ENCODE measurements around the gene LMTK2. TPM values are rescaled to one million over a fixed set of nuclear protein-coding genes. Genes with fewer than 3 reads are reported as not detected.
A peak's percentile ranks its signal among the peaks of the same experiment; 100 is the strongest.

LMTK2 gene
- total RNA-seq, 2 experiments from 2014 or later, result 10.0 to 17.5 TPM

- POLR2A ChIA-PET, result no interaction called here
These were observed 134.5 kb downstream of the LMTK2 start for GRCh38 chr7:98240961-98241673.

GRCh38 chr7:98241674-98242241, 135.1 kb downstream of the LMTK2 start:
- no peak for DNase-seq (ENCODE audit: low spot score)
- Histone ChIP-seq H3K4me3 (ENCODE audit: low read depth, low read length, poor library complexity, severe bottlenecking) (no peak overlapping the region), H3K79me2 (ENCODE audit: insufficient read depth, low read depth, low read length) (no peaks in the 10 kb centered on the region), H3K4me1 (ENCODE audit: insufficient read depth, low read length, poor library complexity, severe bottlenecking) (no peaks in the 10 kb centered on the region), H3K4me2 (ENCODE audit: low read length) (no peak overlapping the region), H2AFZ (ENCODE audit: low read length) (no peak overlapping the region), H3K36me3 (ENCODE audit: insufficient read depth, low read length) (peaks cover 7% of the 10 kb centered on the region; the same call in 1 of the 2 replicates), H4K20me1 (ENCODE audit: insufficient read depth, low read length) (no peaks in the 10 kb centered on the region), H3K9me3 (ENCODE audit: low read length) (no peaks in the 10 kb centered on the region), H3K9me2 (ENCODE audit: insufficient read depth, low read length) (no peaks in the 10 kb centered on the region), H3K27ac (ENCODE audit: low read depth, low read length, poor library complexity, severe bottlenecking) (no peak overlapping the region)
- ChIA-PET CTCF (ENCODE audit: unreplicated experiment) (no interaction called here), POLR2A (no interaction called here)
- intact Hi-C loops (cut with micrococcal nuclease; ENCODE audit: unreplicated experiment), result loop anchor here (1.0 to 5.0 kb wide), 3 partner anchors 74 to 220 kb away; partner anchors contain the start of gene LMTK2
- TF ChIP-seq EZH2phosphoT487 (IDR thresholded peaks at IDR 0.05; ENCODE audit: borderline replicate concordance, low read depth, low read length) (no peak), CTCF (conservative IDR thresholded peaks at IDR 0.05; ENCODE audit: low read length) (no peak)
- no TSS peak for BruUV-seq (replicated peaks)

More at GRCh38 chr7:98240961-98241673, 134.5 kb downstream of the LMTK2 start:
- Histone ChIP-seq H2AFZ (ENCODE audit: low read length) (no peak overlapping the region), H4K20me1 (ENCODE audit: insufficient read depth, low read length) (no peaks in the 10 kb centered on the region), H3K4me2 (ENCODE audit: low read length) (no peak overlapping the region), H3K9me3 (ENCODE audit: low read length) (no peaks in the 10 kb centered on the region), H3K36me3 (ENCODE audit: insufficient read depth, low read length) (peaks cover 7% of the 10 kb centered on the region; the same call in 1 of the 2 replicates), H3K9me2 (ENCODE audit: insufficient read depth, low read length) (no peaks in the 10 kb centered on the region), H3K27ac (ENCODE audit: low read depth, low read length, poor library complexity, severe bottlenecking) (no peak overlapping the region), H3K4me3 (ENCODE audit: low read depth, low read length, poor library complexity, severe bottlenecking) (no peak overlapping the region), H3K4me1 (ENCODE audit: insufficient read depth, low read length, poor library complexity, severe bottlenecking) (no peaks in the 10 kb centered on the region), H3K79me2 (ENCODE audit: insufficient read depth, low read depth, low read length) (no peaks in the 10 kb centered on the region)
- no TSS peak for BruUV-seq (replicated peaks)
- intact Hi-C loops (cut with micrococcal nuclease; ENCODE audit: unreplicated experiment), result loop anchor here (1.0 to 5.0 kb wide), 3 partner anchors 74 to 220 kb away; partner anchors contain the start of gene LMTK2
- TF ChIP-seq EZH2phosphoT487 (IDR thresholded peaks at IDR 0.05; ENCODE audit: borderline replicate concordance, low read depth, low read length), result no peak
- TF ChIP-seq CTCF (conservative IDR thresholded peaks at IDR 0.05; ENCODE audit: low read length), result peak; percentile 82
- peak; percentile 66 for DNase-seq (ENCODE audit: low spot score)
- CTCF ChIA-PET (ENCODE audit: unreplicated experiment), result no interaction called here

- ChIA-PET CTCF (ENCODE audit: unreplicated experiment) (no interaction called here), POLR2A (no interaction called here)
- intact Hi-C loops (cut with micrococcal nuclease; ENCODE audit: unreplicated experiment), result loop anchor here (5.0 kb wide), 1 partner anchor 75 kb away; no protein-coding TSS in a partner anchor
- Histone ChIP-seq H3K4me1 (ENCODE audit: insufficient read depth, low read length, poor library complexity, severe bottlenecking) (no peaks in the 10 kb centered on the region), H3K9me2 (ENCODE audit: insufficient read depth, low read length) (no peaks in the 10 kb centered on the region), H3K4me2 (ENCODE audit: low read length) (no peak overlapping the region), H2AFZ (ENCODE audit: low read length) (no peak overlapping the region), H3K36me3 (ENCODE audit: insufficient read depth, low read length) (peaks cover 7% of the 10 kb centered on the region; the same call in 1 of the 2 replicates), H3K9me3 (ENCODE audit: low read length) (no peaks in the 10 kb centered on the region), H3K4me3 (ENCODE audit: low read depth, low read length, poor library complexity, severe bottlenecking) (no peak overlapping the region), H4K20me1 (ENCODE audit: insufficient read depth, low read length) (no peaks in the 10 kb centered on the region), H3K79me2 (ENCODE audit: insufficient read depth, low read depth, low read length) (no peaks in the 10 kb centered on the region), H3K27ac (ENCODE audit: low read depth, low read length, poor library complexity, severe bottlenecking) (no peak overlapping the region)
- BruUV-seq (replicated peaks), result no TSS peak
- TF ChIP-seq CTCF (conservative IDR thresholded peaks at IDR 0.05; ENCODE audit: low read length) (no peak), EZH2phosphoT487 (IDR thresholded peaks at IDR 0.05; ENCODE audit: borderline replicate concordance, low read depth, low read length) (no peak)
- no peak for DNase-seq (ENCODE audit: low spot score)
These were observed 135.7 kb downstream of the LMTK2 start for GRCh38 chr7:98242342-98242741.

Data from OCI-LY7 (cell line).